ENCODE data around the gene TOX2. TPM values are rescaled to one million over a fixed set of nuclear protein-coding genes. Genes with fewer than 3 reads are reported as not detected.

The TOX2 gene
- total RNA-seq, 2 donors from 2014 or later = 2.4 to 3.4 TPM

DNA sequence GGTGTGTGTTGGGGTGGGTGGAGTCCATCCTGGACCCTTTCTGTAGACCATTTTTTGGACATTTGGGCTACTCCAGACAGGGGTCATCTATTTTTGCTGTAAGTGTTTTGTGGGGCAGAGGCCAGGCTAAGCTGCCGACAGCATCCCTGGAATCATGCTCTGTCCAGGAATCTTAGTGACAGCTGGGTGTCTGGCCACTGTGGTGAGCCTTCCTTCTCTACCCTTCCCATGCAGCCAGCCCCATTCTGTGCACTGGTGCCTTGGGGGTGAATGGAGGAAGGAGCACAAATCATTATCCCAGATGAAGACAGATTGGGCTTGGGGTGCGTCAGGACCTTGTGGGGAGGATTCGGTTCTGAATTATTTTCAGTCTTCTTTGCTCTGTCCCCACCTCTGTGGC is 20.2 kb downstream of the TOX2 start:
- H3K27me3 Mint-ChIP-seq (ENCODE audit: insufficient read depth) = no peaks in the 10 kb centered on the region
- H3K4me3 ChIP-seq (ENCODE audit: low read length) = no peak overlapping the region
- H3K4me3 Mint-ChIP-seq = no peak overlapping the region
- no peaks in the 10 kb centered on the region for H3K9me3 Mint-ChIP-seq
- H3K36me3 ChIP-seq (ENCODE audit: control insufficient read depth, insufficient read depth, low read length) = no peaks in the 10 kb centered on the region
- no peak for DNase-seq
- H3K4me1 Mint-ChIP-seq = peaks cover under 1% of the 10 kb centered on the region
- no peaks in the 10 kb centered on the region for H3K9me3 ChIP-seq (ENCODE audit: control insufficient read depth, low read length)
- WGBS, 2 experiments (ENCODE audit: insufficient coverage in 1 of 2, insufficient read length in 1 of 2) = 88 to 95% methylated on average over 2 to 3 of the region's 3 CpGs
- no peaks in the 10 kb centered on the region for H3K27me3 ChIP-seq (ENCODE audit: control insufficient read depth, insufficient read depth, low read length, poor library complexity, severe bottlenecking)
- no peak overlapping the region for H3K27ac ChIP-seq (ENCODE audit: low read depth, low read length)
- H3K27ac Mint-ChIP-seq = no peak overlapping the region
- peaks cover 4% of the 10 kb centered on the region for H3K4me1 ChIP-seq (ENCODE audit: control insufficient read depth, insufficient read depth, low read length)
- no peak overlapping the region for H3K9ac ChIP-seq (ENCODE audit: extremely low read depth, low read length, poor library complexity, severe bottlenecking)
- TF ChIP-seq, protein P1, sequence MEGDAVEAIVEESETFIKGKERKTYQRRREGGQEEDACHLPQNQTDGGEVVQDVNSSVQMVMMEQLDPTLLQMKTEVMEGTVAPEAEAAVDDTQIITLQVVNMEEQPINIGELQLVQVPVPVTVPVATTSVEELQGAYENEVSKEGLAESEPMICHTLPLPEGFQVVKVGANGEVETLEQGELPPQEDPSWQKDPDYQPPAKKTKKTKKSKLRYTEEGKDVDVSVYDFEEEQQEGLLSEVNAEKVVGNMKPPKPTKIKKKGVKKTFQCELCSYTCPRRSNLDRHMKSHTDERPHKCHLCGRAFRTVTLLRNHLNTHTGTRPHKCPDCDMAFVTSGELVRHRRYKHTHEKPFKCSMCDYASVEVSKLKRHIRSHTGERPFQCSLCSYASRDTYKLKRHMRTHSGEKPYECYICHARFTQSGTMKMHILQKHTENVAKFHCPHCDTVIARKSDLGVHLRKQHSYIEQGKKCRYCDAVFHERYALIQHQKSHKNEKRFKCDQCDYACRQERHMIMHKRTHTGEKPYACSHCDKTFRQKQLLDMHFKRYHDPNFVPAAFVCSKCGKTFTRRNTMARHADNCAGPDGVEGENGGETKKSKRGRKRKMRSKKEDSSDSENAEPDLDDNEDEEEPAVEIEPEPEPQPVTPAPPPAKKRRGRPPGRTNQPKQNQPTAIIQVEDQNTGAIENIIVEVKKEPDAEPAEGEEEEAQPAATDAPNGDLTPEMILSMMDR (conservative IDR thresholded peaks at IDR 0.05) = no peak
- H3K36me3 Mint-ChIP-seq (ENCODE audit: low read depth) = no peaks in the 10 kb centered on the region

DNA sequence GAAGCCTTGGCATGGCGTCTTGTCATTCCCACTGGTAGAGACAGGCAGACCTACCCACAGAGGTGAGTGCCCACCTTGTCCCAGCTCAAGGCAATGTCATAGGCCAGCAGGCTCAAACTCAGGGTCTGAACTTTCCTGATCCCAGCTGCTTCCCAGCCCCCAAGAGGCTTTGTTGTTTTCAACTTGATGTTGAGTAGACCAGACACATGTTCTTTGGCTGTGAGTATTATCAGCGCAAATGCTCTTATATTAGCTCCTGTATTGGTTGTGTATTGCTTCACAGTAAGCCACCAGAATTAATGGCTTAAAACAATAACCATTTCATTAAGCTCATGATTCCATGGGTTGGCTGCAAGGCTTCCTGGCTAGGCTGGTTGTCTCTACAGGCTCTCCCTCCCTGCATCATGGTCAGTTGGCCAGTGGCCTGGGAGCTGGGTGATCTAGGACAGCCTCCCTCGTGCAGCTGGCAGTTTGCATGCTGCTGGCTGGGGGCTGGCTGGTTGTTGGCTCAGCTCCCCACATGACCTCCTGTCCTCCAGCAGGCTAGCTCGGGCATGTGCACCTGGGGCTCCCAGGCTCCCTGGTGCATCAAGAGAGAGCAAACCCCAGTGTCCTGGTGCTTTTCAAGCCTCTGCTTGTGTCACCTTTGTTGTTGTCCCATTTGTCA is 21.6 kb downstream of the TOX2 start:
- Histone ChIP-seq H3K27ac (ENCODE audit: low read depth, low read length) (no peak overlapping the region), H3K36me3 (ENCODE audit: control insufficient read depth, insufficient read depth, low read length) (no peaks in the 10 kb centered on the region), H3K27me3 (ENCODE audit: control insufficient read depth, insufficient read depth, low read length, poor library complexity, severe bottlenecking) (no peaks in the 10 kb centered on the region), H3K4me1 (ENCODE audit: control insufficient read depth, insufficient read depth, low read length) (peaks cover 4% of the 10 kb centered on the region), H3K9me3 (ENCODE audit: control insufficient read depth, low read length) (no peaks in the 10 kb centered on the region), H3K4me3 (ENCODE audit: low read length) (no peak overlapping the region), H3K9ac (ENCODE audit: extremely low read depth, low read length, poor library complexity, severe bottlenecking) (no peak overlapping the region)
- H3K9me3 Mint-ChIP-seq = no peaks in the 10 kb centered on the region
- TF ChIP-seq, protein P1 (conservative IDR thresholded peaks at IDR 0.05) = no peak
- H3K27ac Mint-ChIP-seq = no peak overlapping the region
- H3K4me3 Mint-ChIP-seq = no peak overlapping the region
- H3K27me3 Mint-ChIP-seq (ENCODE audit: insufficient read depth) = no peaks in the 10 kb centered on the region
- no peaks in the 10 kb centered on the region for H3K36me3 Mint-ChIP-seq (ENCODE audit: low read depth)
- no peak for DNase-seq
- peaks cover 10% of the 10 kb centered on the region for H3K4me1 Mint-ChIP-seq
- WGBS, 2 experiments (ENCODE audit: insufficient coverage in 1 of 2, insufficient read length in 1 of 2) = 82 to 91% methylated on average over 3 to 4 of the region's 4 CpGs

DNA sequence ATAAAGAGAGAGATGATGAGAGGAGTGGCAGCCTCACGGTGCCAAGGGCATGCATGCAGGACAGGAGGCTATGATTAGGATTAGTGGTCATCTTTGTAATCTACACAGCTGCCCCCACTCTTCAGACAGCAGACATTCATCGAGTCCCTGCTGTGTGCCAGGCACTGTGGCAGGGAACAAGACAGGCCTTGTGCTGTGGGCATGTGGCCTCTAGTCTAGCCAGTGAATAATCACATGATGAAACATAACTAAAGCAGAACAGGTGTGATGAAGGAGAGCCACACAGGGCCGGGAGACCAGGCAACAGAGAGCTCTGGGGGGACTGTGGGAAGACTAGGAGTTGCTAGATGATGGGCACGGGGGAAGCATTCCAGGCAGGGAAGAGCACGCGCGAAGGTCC is 22.2 kb downstream of the TOX2 start:
- Mint-ChIP-seq H3K4me1 (peaks cover 13% of the 10 kb centered on the region), H3K27ac (no peak overlapping the region), H3K9me3 (no peaks in the 10 kb centered on the region), H3K27me3 (ENCODE audit: insufficient read depth) (no peaks in the 10 kb centered on the region), H3K4me3 (no peak overlapping the region), H3K36me3 (ENCODE audit: low read depth) (no peaks in the 10 kb centered on the region)
- WGBS, 2 experiments (ENCODE audit: insufficient coverage in 1 of 2, insufficient read length in 1 of 2) = 83 to 92% methylated on average over 4 to 7 of the region's 7 CpGs
- Histone ChIP-seq H3K4me3 (ENCODE audit: low read length) (no peak overlapping the region), H3K36me3 (ENCODE audit: control insufficient read depth, insufficient read depth, low read length) (no peaks in the 10 kb centered on the region), H3K9me3 (ENCODE audit: control insufficient read depth, low read length) (no peaks in the 10 kb centered on the region), H3K27me3 (ENCODE audit: control insufficient read depth, insufficient read depth, low read length, poor library complexity, severe bottlenecking) (no peaks in the 10 kb centered on the region), H3K4me1 (ENCODE audit: control insufficient read depth, insufficient read depth, low read length) (peaks cover 4% of the 10 kb centered on the region), H3K27ac (ENCODE audit: low read depth, low read length) (no peak overlapping the region), H3K9ac (ENCODE audit: extremely low read depth, low read length, poor library complexity, severe bottlenecking) (no peak overlapping the region)
- TF ChIP-seq, protein P1 (conservative IDR thresholded peaks at IDR 0.05) = no peak
- no peak for DNase-seq
